Measurements from ENCODE around the gene POU2F2.
A peak's percentile ranks its signal among the peaks of the same experiment; 100 is the strongest.

The POU2F2 gene

GRCh38 chr19:42079886-42080763 lies 52.1 kb downstream of the POU2F2 start:
- DNase-seq (ENCODE audit: low spot score) = no peak

GRCh38 chr19:42079276-42079669 lies 53.0 kb downstream of the POU2F2 start:
- DNase-seq (ENCODE audit: low spot score) = no peak

- no peak for DNase-seq (ENCODE audit: low spot score)
These were observed 53.5 kb downstream of the POU2F2 start for GRCh38 chr19:42078538-42079275.

- no peak for DNase-seq (ENCODE audit: low spot score)
These were observed 54.2 kb downstream of the POU2F2 start for GRCh38 chr19:42078058-42078457.

DNA sequence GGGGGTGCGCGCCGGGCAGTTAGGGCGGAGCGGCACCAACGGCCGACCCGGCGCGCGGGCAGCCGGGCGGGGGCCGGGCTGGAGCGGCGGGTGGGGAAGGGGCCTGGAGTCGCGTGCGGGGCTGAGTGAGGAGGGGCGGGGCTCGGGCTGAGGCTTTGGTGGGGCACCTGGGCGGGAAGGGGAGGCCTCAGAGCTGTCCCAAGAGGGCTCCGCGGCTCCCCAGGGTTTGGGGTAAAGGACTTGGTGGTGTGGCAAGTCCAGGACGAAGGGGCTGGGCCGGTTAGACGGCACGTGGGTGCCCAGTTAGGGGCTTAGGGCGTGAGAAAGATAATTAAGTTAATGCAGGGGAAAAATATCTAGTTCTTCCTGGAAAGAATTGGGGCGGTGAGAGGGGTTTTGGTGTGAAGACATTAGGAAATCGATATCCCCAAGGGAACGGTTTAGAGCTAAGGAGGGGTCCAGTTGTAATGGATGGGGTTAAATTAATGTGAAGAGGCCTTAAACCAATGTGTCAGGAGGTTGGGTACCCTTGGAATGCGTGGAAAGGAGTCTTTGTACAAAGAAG lies 55.8 kb downstream of the POU2F2 start:
- no peak for DNase-seq (ENCODE audit: low spot score)

GRCh38 chr19:42075616-42076379 lies 56.4 kb downstream of the POU2F2 start, which contains the start of gene ZNF574:
Gene ZNF574, plus strand, starts transcription at chr19:42076166. Its CDS starts 2,441 bp downstream, at chr19:42078607.
- DNase-seq (ENCODE audit: low spot score) = peak; percentile 99

- no peak for DNase-seq (ENCODE audit: low spot score)
These were observed 57.0 kb downstream of the POU2F2 start for GRCh38 chr19:42075364-42075615.

GRCh38 chr19:42074513-42075363 lies 57.5 kb downstream of the POU2F2 start:
- DNase-seq (ENCODE audit: low spot score) = no peak

DNA sequence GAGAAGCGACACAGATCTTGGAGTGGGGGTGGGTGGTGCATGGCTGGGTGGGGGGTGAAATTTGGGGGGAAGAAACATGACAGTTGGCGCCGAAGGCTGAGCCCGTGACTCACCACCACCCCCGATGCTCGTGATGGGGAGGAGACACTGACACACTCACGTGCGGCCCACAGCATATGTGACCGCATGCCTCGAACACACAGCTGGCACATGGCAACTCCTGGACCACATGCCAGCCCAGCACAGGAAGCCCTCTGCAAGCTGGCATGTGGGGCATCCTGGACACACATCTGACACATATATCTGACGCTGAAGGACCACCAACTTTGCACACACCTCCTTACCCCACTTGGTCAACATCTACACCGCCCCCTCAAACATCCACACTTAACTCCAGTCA lies 61.0 kb downstream of the POU2F2 start:
- no peak for DNase-seq (ENCODE audit: low spot score)

DNA sequence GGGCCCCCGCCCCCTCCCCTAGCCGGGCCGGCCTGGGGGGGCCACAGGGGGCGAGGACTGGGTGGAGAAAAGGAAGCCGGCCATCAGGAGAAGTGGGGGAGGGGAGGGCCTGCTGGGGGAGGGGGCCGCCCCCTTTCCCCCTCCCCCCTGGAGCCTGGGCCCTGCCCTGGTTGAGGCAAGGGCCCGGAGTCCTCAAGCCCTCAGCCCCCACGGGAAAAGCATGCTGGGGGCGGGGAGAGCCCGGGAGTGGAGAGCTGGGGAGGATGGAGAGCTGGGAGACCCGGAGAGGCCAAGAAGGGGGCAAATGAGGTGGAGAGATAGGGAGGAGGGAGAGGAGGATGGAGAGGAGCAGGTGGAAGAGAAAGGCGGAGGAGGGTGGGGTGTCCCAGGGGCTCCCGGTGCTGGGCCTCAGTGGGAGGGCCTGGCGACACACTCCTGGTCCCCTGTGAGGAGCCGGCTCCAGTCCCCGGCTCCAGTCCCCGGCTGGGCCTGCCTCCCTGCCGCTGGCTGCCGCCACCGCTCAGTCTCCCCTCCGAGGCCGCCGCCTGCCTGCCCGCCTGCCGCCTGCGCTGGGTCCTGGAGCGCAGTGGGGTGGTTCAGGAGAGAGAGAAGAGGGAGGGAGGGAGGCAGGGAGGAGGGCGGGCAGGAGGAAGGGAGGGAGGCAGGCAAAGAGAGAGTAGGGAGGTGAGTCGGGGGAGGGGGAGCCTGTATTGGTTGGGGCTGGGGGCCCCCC lies 62.5 kb downstream of the POU2F2 start, which contains the start of gene GRIK5:
TSS of gene GRIK5 (minus strand) at position 588 of the 733 bp plus-strand sequence. CDS start 4,436 bp downstream, outside the sequence.
- DNase-seq (ENCODE audit: low spot score) = no peak

- no peak for DNase-seq (ENCODE audit: low spot score)
These were observed 63.3 kb downstream of the POU2F2 start for GRCh38 chr19:42068756-42069571.

DNA sequence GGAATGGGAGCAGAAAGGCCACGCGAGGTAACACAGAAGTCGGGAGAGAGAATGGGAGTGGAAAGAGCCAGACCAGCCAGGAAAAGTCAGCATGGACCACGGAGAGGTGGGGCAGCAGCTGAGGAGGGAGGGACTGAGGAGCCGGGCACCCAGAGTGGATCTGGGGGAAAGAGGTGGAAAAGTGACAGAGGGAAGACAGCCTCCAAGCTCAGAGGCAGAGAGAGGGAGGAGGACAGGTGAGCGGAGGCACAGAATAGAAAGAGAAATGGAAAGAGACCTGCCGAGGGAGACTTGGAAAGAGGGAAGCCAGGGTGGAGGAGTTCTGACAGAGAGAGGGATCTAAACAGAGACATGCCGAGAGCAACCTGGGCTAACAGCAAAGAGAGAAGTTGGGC lies 63.9 kb downstream of the POU2F2 start:
- no peak for DNase-seq (ENCODE audit: low spot score)

- no peak for DNase-seq (ENCODE audit: low spot score)
These were observed 64.8 kb downstream of the POU2F2 start for GRCh38 chr19:42067315-42067888.

DNA sequence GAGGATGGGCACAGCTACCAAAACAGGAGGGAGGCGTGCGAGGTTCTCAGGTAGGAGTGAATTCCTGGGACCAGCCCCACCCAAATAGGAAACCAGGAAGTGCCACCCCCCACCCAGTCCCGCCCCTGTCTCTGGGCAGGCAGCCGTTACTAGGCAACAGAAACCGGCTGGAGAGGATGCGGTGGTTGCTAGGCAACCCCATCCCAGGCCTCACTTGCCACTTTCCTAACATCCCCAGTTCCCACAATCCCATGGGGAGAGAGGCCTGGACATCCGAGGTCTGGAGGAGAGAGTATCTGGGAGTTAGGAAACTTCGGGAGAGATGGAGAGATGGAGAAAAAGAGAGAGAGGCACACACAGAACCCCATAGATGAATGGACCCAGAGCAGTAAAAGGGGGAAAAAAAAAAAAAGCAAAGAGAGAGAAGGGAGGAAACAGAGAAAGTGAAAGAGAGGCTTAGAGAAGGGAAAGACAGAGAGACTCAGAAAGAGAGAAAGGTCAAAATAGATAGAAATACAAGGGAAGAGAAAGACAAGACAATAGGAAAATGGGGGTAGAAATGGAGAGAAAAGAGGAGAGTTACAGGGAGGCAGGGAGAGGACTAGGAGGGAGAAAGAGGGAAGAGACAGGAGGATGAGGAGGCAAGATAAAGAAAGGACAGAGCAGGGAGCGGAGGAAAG lies 66.0 kb downstream of the POU2F2 start:
- DNase-seq (ENCODE audit: low spot score) = no peak

DNA sequence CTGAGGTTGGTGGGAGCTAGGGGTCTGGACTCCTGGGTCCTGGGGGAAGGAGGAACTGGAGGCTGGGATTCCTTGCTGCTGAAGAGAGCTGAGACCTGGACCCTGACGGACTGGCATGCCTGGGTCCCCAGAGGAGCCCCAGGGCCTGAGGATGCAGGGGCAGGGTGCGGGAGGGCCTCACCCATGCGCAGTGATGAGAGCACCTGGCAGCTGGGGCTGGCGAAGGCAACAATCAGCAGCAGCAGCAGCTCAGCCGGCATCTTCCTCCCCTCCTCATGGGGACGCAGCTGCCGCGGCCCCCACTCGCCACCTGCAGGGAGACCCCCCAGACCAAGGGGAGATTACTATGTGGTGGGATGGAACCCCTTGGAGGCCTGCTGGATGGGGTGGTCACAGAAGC lies 66.7 kb downstream of the POU2F2 start:
- no peak for DNase-seq (ENCODE audit: low spot score)

DNA sequence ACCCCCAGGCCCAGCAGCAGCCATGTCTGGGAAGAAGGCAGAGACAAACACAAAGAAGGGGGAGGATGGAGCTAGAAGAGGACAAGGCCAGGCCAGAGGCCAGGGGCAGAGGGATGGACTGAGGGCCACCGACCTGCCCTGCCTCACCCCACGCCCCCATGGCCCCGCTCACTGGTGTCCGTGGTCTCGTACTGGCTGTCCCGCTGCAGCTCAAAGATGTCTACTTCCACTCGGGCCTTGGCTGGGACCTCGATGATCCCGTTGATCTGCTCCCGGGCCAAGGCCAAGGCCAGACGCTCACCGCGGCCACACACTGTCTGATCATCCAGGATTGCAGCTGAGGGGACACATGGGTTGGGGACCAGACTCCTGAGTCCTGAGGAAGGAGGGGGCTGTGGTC lies 67.2 kb downstream of the POU2F2 start:
- DNase-seq (ENCODE audit: low spot score) = no peak

- DNase-seq (ENCODE audit: low spot score) = no peak
These were observed 67.8 kb downstream of the POU2F2 start for GRCh38 chr19:42064432-42064831.

GRCh38 chr19:42062381-42062780 lies 69.9 kb downstream of the POU2F2 start:
- no peak for DNase-seq (ENCODE audit: low spot score)

GRCh38 chr19:42060117-42060516 lies 72.1 kb downstream of the POU2F2 start:
- DNase-seq (ENCODE audit: low spot score) = no peak
